ENCODE results near the gene KRT36.

DNA sequence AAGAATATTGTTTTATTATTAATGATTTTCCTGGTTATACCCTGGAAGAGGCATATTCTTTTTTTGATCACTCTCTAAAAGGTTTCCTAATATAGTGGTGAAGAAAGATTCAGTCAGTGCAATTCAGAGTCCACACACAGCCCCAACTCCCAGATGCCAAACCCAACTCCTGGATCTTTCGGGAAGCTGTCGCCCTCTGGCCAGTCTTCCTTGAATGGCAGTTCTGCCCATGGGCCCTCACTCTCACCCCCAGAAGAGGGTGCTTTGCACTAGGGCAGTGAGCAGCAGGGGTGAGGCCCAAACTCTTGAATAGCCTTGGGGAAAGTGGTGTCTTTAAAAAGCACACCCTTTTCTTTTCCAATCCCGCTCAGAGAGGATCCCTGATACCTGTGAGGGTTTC lies 33.5 kb downstream of the KRT36 start:
- TF ChIP-seq, protein P1, sequence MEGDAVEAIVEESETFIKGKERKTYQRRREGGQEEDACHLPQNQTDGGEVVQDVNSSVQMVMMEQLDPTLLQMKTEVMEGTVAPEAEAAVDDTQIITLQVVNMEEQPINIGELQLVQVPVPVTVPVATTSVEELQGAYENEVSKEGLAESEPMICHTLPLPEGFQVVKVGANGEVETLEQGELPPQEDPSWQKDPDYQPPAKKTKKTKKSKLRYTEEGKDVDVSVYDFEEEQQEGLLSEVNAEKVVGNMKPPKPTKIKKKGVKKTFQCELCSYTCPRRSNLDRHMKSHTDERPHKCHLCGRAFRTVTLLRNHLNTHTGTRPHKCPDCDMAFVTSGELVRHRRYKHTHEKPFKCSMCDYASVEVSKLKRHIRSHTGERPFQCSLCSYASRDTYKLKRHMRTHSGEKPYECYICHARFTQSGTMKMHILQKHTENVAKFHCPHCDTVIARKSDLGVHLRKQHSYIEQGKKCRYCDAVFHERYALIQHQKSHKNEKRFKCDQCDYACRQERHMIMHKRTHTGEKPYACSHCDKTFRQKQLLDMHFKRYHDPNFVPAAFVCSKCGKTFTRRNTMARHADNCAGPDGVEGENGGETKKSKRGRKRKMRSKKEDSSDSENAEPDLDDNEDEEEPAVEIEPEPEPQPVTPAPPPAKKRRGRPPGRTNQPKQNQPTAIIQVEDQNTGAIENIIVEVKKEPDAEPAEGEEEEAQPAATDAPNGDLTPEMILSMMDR (IDR thresholded peaks at IDR 0.05): no peak
- no peak for TF ChIP-seq EP300 (IDR thresholded peaks at IDR 0.05)
- TF ChIP-seq POLR2A (IDR thresholded peaks at IDR 0.05): no peak

All from stomach (tissue), 4 donors.